GM19193 (cell line): ENCODE data around the gene PRRT1.
A peak's percentile ranks its signal among the peaks of the same experiment; 100 is the strongest.

Source experiments
- POLR2A ChIP-seq: IDR thresholded peaks from 4 replicates; pipeline ENCODE4 v1.6.1; 2011; ENCODE audit not compliant: insufficient read depth, insufficient read length; ENCODE audit errors: extremely low read depth

The PRRT1 gene

GRCh38 chr6:32178547-32179440 is 27.1 kb upstream of the PRRT1 start:
- TF ChIP-seq POLR2A = peak; percentile 7

- peak; percentile 22 for TF ChIP-seq POLR2A
These were observed 26.2 kb upstream of the PRRT1 start, which contains the start of gene RNF5 for GRCh38 chr6:32177788-32178546. Gene RNF5 (plus strand): TSS chr6:32178405. CDS start chr6:32178512, 107 bp downstream.

- TF ChIP-seq POLR2A = peak; percentile 47
These were observed 25.5 kb upstream of the PRRT1 start for GRCh38 chr6:32177183-32177787.

GRCh38 chr6:32176476-32177182 is 24.9 kb upstream of the PRRT1 start:
- no peak for TF ChIP-seq POLR2A

- peak; percentile 71 for TF ChIP-seq POLR2A
These were observed 24.2 kb upstream of the PRRT1 start, which contains the start of gene AGPAT1 for GRCh38 chr6:32175711-32176475. Gene AGPAT1 (minus strand): TSS chr6:32176084. CDS start chr6:32171496, 4,588 bp downstream.

- no peak for TF ChIP-seq POLR2A
These were observed 23.6 kb upstream of the PRRT1 start for GRCh38 chr6:32175322-32175710.

- no peak for TF ChIP-seq POLR2A
These were observed 22.7 kb upstream of the PRRT1 start for GRCh38 chr6:32174416-32174815.

GRCh38 chr6:32173051-32173727 is 21.4 kb upstream of the PRRT1 start:
- TF ChIP-seq POLR2A = no peak

GRCh38 chr6:32171234-32171633 is 19.5 kb upstream of the PRRT1 start:
- no peak for TF ChIP-seq POLR2A

GRCh38 chr6:32170294-32170693 is 18.6 kb upstream of the PRRT1 start:
- TF ChIP-seq POLR2A = no peak

GRCh38 chr6:32168807-32169591 is 17.3 kb upstream of the PRRT1 start:
- no peak for TF ChIP-seq POLR2A

- no peak for TF ChIP-seq POLR2A
These were observed 16.6 kb upstream of the PRRT1 start for GRCh38 chr6:32168350-32168749.
